Hematopoietic multipotent progenitor cell (in vitro differentiated cells): Measurements from ENCODE around the gene SPSB3. TPM values are rescaled to one million over a fixed set of nuclear protein-coding genes. Genes with fewer than 3 reads are reported as not detected.

ENCODE experiments used
- DNase-seq, 3 donors: peaks; one replicate each; pipeline ENCODE4 v3.0.0-alpha.2; 2011 to 2015; ENCODE audit warnings: low read depth in 2 of 3, low spot score in 2 of 3
- total RNA-seq: library from RNA; depleted of rRNA; stranded (reverse); fragments of >200 nt; gene quantifications from one replicate; pipeline ENCODE4 v1.2.3, GENCODE V29; 2012

The SPSB3 gene
- 102 TPM for total RNA-seq

- DNase-seq, result peak; percentile 93 to 100 (median 100)
Observed at GRCh38 chr16:1782408-1783264, at the start of gene SPSB3, which contains the start of gene NUBP2. Gene SPSB3 (minus strand): TSS chr16:1782571. CDS start chr16:1781483, 1,088 bp downstream. Gene NUBP2 (plus strand): TSS chr16:1782960. CDS start chr16:1783021, 61 bp downstream.

GRCh38 chr16:1831186-1832075 is 49.1 kb upstream of the SPSB3 start:
- DNase-seq, result no peak

DNA sequence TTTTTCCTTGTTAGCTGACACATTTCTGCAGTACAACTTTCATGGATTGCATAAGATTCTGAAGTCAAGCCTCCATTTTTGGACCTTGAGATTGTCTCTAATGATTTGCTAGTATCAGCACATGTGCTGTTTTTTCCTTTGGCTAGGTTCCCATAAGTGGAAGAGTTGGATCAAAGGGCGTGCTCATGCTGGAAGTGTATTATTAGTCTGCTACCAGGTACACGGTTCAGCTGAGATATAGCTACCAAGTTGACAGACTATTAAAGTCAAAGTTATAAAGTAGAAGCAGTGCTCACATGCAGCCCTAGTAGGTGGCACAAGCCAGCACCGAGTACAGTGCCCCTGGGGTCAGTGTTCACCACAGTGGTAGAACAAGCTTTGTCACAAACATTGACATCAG is 47.8 kb upstream of the SPSB3 start:
- no peak for DNase-seq

DNA sequence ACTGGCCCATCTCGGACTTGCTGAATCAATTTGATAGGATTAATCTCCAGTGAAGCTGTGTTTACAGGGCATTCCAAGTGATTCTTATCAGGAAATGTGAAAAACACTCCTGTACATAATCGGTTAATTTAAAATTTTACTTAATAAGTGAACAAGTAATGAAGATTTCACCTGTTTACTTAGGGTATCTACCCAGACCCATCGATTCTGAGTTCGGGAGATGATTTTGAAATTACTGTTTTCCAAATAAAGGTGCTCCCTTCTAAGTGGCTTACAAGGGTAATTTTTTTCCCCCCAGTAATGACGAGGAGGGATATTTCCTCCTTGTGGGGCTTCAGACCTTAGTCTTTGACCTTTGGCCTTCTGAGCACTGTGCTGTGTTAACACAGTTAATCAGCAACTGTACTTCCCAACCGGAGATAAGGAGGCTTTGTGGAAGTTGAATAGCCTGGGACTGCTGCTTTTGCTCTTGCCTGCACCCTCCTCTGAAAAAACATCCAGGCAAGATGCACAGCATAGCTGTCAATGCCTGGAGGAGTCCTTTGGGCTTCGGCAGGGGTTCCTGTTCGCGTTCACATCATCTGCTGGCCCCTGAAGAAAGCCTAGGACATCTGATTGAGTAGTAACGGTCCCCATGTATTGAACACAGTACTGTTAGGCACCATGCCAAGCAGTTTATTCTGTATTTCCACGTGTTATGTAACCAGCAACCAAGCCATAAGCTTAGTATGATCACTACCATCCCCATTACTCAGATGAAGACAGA is 46.5 kb upstream of the SPSB3 start:
- no peak for DNase-seq

DNA sequence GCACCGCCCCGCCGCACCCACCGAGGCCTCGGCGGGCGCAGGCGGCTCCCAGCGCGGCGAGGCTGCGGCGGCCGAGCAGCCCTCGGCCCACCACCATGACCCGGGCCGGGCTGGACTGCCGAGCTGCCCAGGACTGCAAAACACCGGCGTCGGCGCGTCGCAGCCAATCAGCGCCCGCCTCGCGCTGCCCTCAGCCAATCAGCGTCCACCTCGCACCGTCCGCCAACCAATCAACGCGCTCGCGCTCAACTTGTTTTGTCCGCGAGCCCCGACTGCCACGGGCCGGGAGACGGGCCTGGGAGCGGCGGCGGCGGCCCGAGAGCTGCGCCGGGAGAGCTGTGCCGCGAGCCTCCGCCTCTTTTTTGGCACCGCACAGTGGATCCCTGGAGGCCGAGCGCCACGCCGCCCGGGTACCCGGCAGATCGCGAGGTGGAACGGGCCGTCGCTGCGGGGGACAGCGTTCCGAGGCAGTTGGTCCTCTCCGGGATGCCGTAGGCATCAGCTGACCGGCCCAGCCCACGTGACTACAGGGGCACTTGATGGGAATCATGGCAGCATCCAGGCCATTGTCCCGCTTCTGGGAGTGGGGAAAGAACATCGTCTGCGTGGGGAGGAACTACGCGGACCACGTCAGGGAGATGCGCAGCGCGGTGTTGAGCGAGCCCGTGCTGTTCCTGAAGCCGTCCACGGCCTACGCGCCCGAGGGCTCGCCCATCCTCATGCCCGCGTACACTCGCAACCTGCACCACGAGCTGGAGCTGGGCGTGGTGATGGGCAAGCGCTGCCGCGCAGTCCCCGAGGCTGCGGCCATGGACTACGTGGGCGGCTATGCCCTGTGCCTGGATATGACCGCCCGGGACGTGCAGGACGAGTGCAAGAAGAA is 44.6 kb upstream of the SPSB3 start, which contains the start of the genes FAHD1 and HAGH:
FAHD1 (plus strand) TSS at position 516 of the 883 bp plus-strand sequence; CDS start at position 549, 33 bp downstream.
HAGH (minus strand) TSS at position 135 of the 883 bp plus-strand sequence; CDS start at position 97, 38 bp downstream.
- peak; percentile 92 to 93 (median 92) for DNase-seq

DNA sequence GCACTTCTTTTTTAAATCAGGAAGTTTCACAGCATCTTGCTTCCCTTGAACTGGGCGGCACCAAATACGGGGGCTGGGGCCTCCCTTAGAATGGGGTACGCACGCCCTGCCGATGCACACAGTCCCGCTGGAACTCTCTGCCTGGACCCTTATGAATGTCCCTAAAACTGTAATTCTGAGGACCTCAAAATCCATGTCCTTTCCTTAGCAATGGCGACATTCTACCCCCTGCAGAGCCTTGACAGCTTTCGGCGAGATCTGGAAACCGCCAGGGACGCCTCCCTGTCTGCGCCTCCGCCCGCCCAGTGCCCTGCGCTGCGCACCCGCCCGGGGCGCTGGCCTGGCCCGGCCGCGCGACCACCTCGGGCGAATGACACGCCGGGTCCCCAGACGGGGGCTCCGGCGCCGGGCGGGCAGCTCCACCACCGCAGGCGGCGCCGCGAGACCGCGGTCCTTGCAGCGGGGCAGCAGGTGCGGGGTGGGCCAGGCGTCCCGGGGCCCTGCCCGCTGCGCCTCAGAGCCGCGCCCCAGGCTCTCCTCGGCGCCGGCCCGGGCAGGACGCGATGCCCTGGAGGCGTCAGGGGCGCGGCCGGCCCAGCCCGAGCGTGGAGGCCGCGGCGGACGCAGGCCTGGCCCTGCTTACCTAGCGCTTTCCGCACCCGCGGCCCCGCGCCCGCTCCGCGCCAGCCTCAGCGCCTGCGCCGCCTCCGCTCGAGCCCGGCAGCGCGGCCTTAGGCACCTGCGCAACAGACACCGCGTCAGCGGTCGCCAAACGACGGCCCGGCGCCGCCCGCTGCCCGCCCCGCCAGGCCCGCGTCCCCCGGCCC is 43.7 kb upstream of the SPSB3 start:
- DNase-seq, result peak; percentile 72 to 77 (median 73)

DNA sequence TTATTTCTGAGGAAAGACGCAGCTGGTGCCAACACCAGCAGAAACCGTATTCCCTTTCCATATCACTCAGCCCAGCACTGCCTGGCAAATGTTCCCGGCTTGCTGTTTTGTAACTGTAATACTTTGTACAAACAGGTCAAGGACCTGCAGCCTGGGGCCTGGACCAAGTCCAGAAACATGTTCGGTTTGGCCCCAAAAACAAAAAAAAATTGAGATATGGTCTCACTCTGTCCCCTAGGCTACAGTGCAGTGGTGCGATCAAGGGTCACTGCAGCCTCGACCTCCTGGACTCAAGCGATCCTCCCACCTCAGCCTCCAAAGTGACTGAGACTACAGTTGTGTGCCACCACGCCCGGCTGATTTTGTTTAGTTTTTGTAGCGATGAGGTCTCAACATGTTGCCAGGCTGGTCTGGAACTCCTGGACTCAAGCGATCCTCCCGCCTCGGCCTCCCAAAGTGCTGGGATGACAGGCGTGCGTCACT is 43.1 kb upstream of the SPSB3 start:
- DNase-seq, result no peak

- DNase-seq, result peak in 2 of 3 donors; percentile 40
Observed at GRCh38 chr16:1823821-1824220, 41.5 kb upstream of the SPSB3 start.

DNA sequence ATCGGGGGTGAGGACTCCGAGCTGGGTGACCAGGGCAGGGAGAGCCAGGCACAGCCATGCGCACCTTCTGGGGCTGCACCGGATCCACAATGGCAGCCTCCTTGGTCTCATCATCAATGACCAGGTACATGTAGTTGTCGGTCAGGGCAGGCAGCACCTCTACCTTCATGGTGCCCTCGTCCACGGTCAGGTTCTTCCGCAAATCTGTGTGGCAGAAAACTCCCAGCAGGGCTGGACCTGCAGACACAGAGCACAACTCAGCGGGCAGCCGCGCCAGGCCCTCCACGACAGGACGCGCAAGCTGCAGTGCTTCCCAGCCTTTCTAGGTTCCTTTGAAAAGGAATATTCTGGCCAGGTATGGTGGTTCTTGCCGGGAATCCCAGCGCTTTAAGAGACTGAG is 40.4 kb upstream of the SPSB3 start:
- no peak for DNase-seq

DNA sequence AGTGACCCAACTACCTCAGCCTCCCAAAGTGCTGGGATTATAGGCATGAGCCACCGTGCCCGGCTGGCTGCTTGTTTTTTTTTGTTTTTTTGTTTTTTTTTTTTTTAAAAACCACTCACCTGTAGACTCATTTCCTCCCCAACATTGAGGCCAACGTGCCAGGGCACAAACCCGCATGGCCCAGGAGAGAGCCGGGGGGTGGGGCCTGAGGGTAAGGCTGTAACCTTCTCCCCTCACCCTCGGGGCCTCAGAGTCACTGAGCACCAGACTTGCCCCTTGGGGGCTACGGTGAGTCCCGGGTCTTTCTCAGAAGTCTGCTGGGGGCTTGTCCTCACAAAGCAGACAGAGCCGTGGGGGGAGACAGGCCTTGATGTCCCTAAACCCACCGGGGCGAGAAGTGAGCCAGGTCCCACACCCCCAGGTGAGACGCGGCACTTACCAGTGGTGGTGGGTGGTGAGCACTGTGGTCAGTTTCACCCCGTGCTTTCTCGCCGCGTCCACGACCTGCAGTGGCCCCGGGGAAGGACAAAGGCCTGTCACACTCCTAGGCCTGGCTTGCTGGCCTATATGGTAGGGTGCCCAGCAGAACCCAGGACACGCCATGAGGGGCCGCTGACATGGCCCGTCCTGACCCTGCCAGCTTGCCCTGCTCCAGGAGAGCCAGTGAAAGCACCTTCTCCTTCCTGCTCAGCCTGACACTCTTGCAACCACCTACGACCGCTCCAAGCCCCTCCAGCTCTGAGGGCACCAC is 39.7 kb upstream of the SPSB3 start:
- DNase-seq, result no peak

DNA sequence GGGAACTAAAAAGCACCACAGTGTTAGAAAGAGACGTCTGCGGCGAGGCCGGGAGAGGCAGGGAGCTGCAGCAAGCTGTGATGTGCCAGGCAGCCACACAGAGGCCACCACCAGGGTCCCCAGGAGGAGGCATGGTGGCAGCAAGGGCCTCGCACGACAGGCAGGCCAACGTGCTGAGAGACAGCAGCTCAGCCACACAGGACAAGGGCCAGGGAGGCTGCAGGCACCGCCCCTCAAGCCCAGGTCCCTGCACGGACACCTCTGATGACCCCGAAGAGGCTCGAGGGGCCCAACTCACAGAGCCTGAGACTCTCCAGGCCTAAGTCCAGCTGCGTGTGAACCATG is 38.5 kb upstream of the SPSB3 start:
- DNase-seq, result no peak

DNA sequence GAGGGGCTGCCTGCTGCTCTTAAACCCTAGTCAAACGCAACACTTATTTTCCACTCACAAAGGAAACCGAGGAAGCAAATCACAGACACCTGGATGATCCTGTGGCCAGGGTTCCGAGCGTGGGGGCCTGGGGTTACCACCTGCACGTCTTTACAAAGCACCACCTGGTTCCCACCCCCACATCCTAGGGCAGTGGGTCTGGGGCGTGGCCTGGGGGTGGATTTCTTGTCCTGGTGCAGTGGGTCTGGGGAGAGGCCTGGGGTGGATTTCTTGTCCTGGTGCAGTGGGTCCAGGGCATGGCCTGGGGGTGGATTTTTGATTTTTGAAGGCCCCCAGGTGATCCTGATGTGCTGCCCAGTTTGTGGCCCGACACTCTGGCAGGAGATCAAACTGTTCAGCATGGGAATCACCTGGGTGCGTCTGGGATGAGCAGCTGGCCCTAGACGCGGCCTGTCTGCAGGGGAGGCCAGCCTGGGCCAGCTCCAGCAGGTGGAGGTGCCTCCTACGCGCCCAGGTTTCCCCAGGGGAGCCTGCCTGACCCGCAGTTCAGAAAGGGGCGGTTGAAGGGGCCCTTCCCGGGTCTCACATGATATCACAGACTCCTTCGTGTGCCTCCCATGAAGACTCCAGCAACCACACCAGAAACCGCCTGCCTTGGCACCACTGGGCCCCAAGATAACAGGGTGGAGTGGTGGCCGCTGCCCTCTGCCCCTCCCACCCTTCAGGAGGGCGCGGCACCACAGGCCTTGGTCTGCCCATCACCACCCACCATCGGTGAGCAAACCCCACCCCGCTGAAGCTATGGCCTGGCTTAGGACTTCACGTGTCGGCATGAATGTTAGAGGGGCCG is 38.0 kb upstream of the SPSB3 start:
- no peak for DNase-seq

- no peak for DNase-seq
Observed at GRCh38 chr16:1819611-1820010, 37.2 kb upstream of the SPSB3 start.

DNA sequence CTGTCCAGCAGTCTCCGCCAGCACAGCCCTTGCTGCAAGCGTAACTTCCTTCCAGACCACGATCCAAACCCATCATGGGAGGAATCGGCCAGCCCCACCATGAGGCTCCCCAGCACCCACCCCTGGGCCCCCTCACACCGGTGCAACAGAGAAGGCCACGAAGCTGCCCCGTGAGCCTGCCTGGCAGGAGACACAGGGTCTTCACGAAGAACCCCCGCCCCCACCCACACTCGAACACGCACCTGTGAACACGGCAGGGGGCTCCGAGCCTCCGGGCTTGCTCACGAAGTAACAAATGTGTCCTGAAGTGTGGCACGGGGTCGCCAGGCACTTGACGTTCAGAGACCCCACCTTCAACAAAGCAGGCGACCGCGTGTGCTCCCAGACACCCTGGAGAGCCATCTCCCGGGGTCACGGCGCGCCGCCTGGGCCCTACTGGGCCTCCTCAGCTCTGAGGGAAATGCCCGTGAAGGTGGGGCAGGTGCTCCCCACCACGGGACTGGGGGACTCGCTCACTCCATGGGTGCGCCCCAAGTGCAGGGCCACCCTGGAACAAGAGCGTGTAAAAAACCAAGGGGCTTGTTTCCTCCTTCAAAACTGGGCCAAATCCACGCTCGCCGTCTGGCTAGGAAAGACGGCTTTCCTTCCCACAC is 36.6 kb upstream of the SPSB3 start:
- no peak for DNase-seq

GRCh38 chr16:1818204-1818872 is 36.0 kb upstream of the SPSB3 start:
- DNase-seq, result no peak

- DNase-seq, result no peak
Observed at GRCh38 chr16:1817716-1818115, 35.3 kb upstream of the SPSB3 start.
